ENCODE measurements around the gene CHORDC1.
"Not testable (repeated sequence)": the region's sequence is repeated elsewhere in the genome, so short reads cannot be mapped to it uniquely, and the experiment has no call there.

CHORDC1 gene

DNA sequence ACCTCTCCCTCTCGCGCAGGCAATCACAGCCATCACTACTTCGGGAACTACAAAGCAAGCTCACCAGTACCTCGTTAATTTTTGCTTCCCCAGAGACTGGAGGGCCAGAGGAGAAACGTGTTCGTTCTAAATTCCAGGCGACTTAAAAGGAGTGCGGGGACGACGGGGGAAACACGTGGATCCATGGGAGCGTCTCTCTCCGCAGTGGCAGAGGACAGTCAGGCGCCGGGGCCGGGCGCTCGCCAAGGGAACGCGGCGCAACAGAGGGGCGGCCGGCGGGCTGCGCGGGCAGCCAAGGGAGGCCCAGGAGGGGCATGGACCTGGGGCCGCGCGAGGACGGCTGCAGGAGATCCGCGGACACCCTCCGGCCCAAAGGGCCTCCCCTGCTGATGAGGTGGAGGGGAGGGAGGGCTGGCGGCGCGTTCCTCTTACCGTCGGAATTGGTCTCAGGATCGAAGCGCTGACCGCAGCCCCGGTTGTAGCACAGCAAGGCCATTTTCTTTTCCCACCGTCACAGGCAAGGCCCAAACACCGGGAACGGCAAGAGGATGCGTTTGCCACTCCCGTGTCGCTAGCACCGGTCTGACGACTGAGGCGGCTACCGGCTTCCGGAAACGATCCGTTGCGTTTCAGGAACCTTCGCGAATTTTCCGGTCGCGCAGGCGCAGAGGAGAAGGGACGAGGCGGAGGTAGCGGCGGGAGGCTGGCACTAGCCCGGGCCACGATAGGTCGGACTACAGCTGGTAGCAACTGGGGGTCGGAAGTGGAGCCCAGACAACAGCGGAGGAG lies at the start of gene CHORDC1:
CHORDC1 (minus strand) TSS at position 591 of the 789 bp plus-strand sequence; CDS start at position 496, 95 bp downstream.
- peak; percentile 86 for DNase-seq

DNA sequence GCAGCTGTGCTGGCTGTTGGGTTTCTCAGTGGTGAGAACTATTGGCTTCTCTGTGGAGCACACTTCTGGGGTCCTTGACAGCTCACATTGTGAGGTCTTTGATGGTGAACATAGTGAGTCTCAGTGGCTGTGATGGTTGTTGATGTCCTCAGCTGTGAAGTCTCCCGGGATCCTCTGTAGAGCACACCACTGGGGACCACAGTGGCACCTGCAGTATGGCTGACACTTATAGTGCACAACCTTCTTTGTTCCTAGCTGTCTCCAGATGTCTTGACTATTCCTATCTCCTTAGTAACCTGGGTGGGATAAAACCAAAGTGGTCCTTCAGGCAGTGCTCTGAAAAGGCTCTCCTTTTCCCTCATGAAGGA lies 34.3 kb upstream of the CHORDC1 start:
- DNase-seq: no peak

DNA sequence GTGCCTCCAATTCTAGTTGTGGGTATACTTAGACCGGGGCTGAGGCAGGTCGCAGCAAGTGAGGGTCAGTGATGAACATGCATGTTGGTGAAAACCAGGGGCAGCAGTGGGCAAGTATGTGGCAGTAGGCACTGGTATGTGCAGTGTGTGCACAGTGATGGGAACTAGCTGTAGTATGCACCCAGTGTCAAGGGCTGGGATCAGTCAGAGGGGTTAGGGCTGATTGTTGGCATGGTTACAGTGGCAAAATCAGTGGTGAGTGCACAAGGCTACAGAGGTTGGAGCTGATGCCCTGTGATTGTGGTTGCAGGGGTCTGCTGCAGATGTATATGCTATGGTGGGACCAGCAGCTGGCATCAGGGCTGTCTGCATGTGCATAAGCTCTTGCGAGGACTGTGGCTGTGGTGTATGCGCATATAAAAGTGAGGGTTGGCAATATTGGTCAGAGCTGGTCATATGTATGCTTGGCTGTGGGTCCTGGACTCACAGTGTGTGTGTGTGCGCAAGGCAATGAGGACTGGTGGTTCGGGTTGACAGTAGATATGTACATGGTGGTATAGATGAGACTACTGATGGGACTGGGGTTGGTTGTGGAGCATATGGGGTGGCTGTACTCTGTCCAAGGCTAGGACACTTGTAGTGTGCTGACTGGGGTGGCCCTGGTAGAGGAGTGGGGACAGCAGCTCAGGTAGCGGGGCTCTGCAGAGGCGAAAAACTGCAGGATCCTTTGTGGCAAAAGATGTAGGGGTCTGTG lies 33.7 kb upstream of the CHORDC1 start:
- no peak for DNase-seq

DNA sequence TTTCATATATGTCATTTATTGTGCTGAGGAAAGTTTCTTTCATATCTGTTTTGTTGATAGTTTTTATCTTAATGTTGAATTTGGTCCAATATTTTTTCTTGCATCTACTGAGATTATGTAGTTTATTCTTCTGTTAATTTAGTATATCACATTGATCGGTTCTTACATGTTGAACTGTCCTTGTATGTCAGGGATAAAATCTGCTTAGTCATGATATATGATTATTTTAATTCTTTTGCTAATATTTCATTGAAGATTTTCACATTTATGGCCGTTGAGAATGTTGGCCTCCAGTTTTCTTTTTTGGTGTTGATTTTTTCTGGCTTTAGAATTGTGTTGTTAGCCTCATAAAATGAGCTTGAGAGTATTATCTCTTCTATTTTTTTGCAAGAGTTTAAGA lies 31.2 kb upstream of the CHORDC1 start:
- no peak for DNase-seq

DNA sequence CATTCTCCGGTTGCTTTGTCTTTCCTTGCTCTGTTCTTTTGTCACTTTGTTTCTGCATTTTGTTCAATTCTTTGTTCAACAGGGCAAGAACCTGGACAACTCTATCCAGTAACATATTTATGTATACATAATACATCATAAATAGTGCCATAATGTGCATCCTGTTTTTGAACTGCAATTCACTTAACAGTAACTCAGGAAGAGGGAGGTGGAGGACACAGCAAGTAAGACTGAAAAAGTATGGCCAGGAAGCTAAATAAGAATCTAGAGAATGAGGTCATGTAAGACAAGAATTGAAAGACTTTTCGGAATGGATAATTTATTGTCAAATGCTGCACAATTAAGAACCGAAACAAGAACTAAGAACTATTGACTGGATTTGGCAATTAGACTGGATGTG lies 29.2 kb upstream of the CHORDC1 start:
- no peak for DNase-seq

DNA sequence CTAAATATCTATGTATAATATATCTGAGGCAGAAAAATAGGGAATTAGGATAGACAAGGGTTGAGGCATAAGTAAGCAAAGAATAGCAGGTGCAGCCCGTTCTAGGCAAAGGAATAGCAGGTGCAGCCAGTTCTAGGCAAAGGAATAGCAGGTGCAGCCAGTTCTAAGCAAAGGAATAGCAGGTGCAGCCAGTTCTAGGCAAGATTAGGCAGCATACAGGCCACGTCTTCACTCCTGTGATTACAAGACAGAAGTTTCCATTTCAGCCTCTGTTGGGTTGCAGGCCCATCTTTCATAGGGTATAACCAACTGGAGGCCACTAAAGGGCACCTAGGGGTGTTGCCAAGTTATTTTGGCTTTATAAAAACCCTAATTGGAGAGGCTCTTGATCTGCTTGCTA lies 28.8 kb upstream of the CHORDC1 start:
- peak; percentile 19 for DNase-seq

DNA sequence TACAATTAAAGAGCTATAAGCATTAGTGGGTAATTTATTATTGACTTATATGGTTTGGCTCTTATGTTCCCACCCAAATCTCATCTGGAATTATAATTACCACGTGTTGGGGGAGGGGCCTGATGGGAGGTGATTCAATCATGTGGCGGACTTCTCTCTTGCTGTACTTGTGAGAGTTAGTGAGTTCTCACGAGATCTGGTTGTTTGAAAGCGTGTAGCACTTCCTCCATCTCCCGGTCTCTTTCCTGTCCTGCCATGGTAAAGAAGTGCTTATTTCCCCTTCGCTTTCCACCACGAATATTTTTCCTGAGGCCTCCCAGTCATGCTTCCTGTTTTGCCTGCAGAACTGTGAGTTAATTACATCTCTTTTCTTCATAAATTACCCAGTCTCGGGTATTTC lies 28.1 kb upstream of the CHORDC1 start:
- DNase-seq: peak; percentile 85

DNA sequence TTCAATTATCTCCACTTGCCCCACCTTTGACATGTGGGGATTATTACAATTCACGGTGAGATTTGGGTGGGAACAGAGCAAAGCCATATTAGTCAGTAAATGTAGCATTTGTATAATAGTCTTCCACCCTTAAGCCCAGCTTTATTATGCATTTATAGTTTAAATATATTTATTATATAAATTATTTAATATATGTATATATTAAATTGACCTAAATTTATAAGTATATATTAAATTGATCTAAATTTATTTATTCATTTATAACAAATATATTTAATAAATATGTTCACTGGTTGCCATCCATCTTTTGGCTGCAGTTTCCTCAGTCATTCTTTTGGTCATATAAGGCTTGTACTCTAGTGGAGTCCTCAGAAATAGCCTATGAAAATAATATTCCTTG lies 23.6 kb upstream of the CHORDC1 start:
- no peak for DNase-seq

DNA sequence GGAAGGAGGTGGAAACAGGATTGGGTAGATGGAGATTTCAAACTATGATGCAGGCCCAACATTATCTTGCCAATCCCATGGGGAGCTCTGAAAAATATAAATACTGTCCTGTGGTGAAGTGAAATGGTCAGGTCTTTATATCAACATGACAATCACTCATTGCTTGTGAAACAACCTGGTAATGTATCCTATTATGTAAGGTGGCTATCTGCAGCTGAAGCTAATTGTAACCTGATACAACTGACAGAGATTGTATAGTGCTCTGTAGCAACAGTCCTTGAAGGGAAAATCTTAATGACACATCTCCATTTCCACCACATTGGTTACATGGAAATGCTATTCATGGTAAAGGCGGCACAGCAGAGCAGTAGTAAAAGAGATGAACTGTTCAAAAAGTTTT lies 20.7 kb upstream of the CHORDC1 start:
- no peak for DNase-seq

DNA sequence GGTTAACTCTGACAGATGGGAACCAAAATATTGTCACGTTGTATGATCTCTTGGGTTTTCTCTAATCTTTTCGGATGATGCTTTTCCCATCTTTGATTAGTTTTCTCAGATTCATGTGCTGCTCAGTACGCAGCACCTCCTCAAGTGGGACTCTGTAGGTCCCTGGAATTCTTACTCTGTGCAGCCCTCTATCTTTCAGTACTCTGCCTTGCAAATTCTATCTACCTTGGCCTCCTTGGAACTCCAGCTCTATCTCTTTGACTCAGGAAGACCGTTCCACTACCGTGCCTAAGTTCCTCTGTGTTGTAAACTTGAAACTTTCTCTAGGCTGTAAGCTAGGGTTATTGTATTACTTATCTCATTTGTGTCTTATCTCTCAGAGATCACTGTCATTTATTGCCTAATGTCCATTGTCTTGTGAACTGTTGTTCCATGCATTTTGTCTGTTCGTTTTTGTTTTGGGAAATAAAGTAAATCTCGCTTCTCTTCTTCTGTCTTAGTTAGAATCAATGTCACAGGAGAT lies 20.1 kb upstream of the CHORDC1 start:
- no peak for DNase-seq

DNA sequence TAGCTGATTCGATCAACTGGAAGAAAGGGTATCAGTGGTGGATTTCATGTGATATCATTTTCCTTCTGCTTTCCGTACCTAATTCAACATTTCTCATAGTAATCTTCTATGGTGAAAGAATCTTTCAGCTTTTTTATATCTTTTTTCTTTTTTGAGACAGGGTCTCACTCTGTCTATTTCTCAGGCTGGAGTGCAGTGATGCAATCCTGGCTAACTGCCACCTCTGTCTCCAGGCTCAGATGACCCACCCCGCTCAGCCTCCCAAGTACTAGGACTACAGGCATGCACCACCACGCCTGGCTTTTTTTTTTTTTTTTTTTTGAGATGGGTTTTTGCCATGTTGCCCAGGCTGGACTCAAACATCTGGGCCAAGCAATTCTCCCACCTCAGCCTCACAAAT lies 18.6 kb upstream of the CHORDC1 start:
- DNase-seq: no peak

DNA sequence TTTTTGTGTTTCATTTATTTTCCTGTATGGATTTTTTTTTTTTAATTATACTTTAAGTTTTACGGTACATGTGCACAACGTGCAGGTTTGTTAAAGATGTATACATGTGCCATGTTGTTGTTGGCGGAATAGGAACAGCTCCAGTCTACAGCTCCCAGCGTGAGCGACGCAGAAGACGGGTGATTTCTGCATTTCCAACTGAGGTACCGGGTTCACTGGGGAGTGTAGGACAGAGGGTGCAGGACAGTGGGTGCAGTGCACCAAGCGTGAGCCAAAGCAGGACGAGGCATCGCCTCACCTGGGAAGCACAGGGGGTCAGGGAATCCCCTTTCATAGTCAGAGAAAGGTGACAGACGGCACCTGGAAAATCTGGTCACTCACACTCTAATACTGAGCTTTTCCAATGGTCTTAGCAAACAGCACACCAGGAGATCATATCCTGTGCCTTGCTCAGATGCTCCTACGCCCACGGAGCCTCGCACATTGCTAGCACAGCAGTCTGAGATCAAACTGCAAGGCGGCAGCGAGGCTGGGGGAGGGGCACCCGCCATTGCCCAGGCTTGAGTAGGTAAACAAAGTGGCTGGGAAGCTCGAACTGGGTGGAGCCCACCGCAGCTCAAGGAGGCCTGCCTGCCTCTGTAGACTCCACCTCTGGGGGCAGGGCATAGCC lies 17.3 kb upstream of the CHORDC1 start:
- not testable (repeated sequence) for DNase-seq

DNA sequence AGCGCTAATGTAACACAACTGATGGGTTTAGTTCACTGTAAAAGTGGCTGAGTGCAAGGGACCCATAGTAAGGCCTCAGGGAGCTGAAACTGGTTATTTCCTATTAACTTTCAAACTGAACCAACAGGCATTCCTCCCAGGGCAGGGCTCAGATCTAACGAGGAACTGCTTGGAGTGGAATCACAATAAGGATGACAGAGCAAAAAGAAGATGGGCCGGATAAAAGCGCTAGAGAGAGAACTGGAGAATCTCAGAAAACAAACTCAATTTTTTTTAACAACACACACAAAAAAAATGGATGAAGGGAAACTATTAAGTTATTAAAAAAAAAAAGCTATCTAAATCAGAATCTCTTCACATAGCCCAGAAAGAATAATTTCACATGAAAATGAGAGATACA lies 14.2 kb upstream of the CHORDC1 start:
- no peak for DNase-seq

DNA sequence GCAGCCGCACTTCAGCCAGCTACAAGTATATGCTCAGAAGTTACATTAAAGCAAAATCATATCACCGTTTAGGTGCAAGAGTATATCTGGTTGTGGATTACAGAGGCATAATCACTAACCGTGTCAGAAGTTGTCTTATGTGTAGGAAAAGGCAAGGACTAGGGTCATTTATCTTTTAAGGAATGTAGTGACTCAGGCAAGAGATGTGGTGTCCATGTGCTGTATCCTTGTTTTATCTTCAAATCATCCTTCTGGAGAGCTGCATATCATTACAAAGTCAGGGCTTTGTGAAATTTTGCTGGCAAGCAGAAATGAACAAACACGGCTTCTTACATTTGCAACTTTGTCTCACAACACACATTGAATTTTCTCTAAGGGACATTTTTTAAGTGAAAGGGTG lies 12.7 kb upstream of the CHORDC1 start:
- DNase-seq: no peak

DNA sequence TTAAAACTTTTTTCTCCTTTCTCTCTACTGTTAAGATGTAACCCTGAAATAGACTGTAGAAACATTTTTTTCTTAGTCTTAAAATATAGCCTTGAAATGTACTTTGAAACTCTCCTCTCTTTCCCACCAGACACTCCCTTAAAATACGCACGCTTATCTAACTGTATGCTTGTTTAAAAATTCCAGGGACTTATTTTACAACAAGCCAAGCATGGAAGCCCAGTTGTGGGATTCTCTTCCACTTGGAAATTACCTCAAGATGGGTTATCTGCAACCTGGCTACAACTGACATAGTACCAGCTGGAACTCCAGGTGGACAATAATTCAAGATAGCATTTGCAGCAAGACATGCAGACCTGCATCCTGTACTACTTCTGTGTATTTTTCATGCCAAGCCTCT lies 12.1 kb upstream of the CHORDC1 start:
- no peak for DNase-seq

DNA sequence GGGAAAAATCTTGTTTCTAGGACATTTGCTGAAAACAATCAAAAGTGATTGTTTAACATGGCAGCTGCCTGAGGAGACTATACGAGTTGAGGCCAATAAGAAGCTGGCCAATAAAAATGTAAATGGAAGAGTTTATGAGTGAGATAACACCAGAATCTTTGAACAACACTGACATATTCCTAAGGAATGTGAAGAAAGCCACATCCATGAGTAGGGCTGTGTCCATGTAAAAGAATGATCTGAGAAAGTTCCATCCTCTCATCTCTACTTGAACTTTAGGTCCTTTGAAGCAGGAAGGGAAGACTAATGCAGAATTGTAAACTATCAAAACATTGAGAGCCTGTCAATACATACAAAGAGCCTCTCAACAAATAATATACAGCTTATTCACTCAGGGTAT lies 6.9 kb upstream of the CHORDC1 start:
- DNase-seq: no peak

DNA sequence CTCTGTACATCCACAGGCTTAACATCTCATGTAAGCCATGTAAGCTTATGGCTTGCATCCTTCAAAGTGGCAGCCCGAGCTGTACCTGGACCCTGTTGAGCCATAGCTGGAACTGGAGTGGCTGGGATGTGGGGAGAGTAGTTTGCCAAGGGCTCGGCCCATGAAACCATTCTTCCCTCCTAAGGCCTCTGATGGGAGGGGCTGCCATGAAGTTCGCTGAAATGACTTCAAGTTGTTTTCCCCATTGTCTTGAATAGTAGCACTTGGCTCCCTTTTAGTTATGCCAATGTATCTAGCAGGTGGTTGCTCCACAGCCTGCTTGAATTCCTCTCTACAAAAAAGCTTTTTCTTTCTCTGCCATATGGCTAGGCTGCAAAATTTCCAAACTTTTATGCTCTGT lies 5.2 kb upstream of the CHORDC1 start:
- DNase-seq: no peak

DNA sequence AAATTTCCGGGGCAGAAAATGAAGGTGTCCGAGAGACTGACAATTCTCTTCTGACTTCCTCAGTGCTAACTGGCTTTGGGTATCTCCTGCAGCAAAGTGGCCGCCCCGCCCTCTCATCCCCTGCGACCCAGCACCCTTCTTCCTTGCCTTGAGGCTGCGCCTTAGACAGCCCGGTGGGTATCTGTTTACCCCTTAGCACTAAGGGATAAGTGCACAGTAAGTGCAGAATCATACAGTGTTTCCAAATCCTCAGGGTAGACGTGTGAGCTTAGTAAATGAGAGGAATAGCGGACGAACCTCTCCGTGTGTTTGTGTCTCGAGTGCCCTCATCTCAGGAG lies 368 bp upstream of the CHORDC1 start:
- DNase-seq: no peak

DNA sequence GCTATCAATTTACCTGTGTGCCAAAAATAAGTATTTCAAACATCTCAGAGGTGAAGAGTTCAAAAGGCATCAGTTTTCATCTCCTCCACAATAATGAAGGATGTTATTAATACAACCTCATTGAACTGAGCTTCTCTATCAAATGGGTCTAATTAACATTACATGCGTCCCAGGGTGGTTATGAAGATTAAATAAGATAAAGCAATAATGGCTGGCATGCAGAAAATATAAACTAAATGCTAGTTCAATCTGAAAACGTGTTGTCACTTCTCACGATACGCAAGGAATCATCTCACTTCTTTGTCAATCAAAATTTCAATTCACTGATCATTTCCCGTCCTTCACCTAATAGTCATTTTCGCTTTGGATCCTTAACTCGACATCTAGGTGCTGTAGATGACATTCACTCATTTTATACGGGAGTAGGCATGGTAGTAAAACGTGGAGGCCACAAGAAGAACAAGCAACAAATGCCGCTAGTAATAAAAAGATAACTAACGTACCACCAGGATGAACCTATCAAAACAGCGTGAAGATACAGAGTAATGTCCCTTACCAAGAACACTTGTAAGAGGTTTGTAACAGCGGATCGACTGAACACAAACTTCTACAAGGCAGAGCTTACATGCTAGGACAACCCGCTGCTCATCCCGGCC lies 918 bp downstream of the CHORDC1 start:
- DNase-seq: no peak

DNA sequence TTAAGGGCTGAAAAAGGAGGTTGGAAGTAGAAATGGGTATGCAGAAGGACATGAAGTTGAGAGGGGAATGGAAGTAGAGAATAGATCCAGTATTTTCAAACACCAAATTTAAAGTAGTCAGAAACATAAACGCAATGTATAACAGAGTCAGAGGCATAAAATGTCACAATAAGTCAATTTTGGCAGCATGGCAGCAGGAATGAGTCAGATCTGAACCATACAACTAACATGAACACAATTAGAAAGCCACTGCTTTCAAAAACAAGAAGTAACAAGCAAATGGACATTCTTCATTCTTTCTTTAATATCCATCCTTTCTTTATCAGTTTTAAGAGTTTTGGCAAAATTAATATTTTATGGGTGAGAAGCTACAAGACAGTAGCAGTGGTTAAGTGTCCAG lies 2.5 kb downstream of the CHORDC1 start:
- no peak for DNase-seq

DNA sequence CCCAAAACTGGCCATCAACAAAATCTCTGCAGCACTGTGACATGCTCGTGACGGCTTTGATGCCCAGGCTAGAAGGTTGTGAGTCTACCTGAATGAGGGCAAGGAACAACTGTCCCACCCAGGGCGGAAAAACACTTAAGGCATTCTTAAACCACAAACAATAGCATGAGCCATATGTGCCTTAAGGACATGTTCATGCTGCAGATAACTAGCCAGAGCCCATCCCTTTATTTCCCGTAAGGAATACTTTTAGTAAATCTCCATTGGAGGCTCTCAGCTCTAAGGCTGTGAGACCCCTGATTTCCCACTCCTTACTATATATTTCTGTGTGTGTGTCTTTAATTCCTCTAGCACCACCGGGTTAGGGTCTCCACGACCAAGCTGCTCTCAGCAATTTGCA lies 3.4 kb downstream of the CHORDC1 start:
- DNase-seq: no peak

DNA sequence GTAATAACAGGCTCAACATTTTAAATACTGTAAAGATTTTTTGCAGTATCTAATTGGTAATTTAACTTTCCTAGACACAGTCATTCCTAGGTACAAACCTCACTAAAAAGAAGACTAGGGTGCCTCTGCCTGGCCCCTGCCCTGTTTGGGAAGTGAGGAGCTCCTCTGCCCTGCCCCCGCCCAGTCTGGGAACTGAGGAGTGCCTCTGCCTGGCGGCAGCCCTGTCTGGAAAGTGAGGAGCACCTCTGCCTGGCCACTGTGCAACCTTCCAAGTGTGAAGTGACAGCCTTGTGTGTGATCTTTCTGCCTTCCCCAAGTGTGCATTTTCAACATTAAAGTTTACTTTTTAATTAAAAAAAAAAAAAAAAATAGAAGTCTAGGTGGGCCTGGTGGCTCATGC lies 4.2 kb downstream of the CHORDC1 start:
- no peak for DNase-seq

DNA sequence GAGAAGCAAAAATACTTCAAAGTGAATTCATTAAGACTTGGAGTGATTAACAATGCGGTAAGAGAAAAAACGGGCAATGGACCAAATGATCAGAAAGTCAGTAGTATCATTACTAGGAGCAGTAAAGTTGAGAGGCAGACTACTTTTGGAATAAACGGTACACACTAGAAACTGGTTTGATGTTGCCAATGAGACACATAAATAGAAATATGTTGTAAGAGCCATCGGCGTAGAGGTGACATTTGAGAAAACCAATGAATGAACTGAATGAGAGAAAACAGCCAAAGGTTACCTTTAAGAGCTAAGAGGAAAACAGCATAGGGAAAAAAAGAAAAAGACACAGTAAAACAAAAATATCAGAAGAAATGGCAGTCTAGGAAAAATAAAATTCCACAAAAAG lies 6.2 kb downstream of the CHORDC1 start:
- no peak for DNase-seq

Data from GF-D8 (cell line).